ENCODE data around the gene DENND1B.

The DENND1B gene

DNA sequence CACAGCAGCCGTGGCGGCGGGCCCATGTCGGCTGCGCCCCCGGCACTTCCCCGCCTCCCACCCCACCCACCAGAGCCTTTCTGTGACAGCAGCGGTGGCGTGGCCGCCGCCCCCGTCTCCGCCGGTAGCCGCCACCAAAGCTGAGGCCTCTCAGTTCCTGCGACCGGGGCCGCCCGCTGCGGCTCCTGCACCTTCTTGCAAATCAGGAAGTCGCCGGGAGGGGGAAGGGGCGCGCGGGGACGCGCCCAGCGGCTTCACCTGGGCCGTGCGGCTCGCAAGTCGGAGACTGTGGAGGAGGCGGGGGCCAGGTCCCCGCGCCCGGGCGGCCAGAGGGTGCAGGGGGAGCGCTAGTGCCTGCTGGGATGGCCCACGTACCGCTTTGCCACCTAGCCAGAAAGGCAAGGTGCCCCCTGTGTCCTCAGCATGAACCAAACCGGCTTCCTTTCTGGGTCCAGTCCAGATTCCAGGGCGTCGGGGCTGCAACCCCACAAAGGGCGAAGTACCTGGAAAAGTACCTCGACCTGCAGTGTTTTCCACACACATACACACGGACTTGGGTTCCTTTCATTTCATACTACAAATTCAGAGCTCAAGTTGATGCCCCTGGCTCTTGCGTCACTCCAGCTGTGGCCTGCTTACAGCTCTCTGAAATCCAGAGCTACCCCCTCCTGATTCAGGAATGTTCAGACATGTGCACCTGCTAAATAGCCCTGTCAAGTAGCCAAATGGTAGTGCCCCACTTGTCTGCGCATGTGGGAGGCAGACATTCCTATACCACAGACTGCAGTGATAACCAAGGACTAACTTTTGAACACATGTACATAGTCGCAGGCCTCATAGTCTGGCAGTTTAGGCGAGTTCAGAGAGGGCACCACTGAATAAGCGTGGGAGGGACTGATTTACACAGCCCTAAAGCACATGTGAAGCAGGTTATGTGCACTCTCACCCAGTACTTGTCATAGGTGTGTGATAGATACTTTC lies at the start of gene DENND1B:
Gene DENND1B (minus strand): TSS at position 199 of the 981 bp plus-strand sequence. CDS start 325 bp downstream, outside the sequence.
- peak; percentile 39 for DNase-seq

- DNase-seq: no peak
Observed at GRCh38 chr1:197814306-197814705, 39.0 kb upstream of the DENND1B start.

DNA sequence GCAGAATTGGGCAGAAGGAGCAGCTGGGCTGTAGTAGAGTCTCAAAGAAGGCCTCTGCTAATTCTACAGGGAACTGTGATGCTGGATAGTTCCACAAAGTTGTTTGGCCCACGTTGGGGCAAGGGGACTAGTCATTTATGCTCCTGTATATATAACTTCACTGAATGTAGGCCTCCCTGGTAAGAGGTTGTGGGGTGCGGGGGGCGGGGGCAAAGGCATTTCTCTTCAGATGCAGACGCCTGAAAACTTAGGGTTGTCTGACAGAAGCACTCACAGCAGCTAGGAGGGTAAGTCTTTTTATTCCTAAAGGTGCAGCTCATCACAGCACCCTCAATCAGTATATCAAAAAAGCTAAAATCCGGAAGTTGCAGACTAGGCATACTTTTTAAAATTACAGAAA lies 38.5 kb upstream of the DENND1B start:
- DNase-seq: no peak

- no peak for DNase-seq
Observed at GRCh38 chr1:197811769-197812168, 36.5 kb upstream of the DENND1B start.

- no peak for DNase-seq
Observed at GRCh38 chr1:197810812-197811211, 35.5 kb upstream of the DENND1B start.

- DNase-seq: no peak
Observed at GRCh38 chr1:197808880-197809279, 33.6 kb upstream of the DENND1B start.

GRCh38 chr1:197807739-197808453 lies 32.6 kb upstream of the DENND1B start:
- DNase-seq: no peak

GRCh38 chr1:197807216-197807615 lies 31.9 kb upstream of the DENND1B start:
- DNase-seq: no peak

- DNase-seq: no peak
Observed at GRCh38 chr1:197806718-197807117, 31.4 kb upstream of the DENND1B start.

- DNase-seq: no peak
Observed at GRCh38 chr1:197801684-197802083, 26.4 kb upstream of the DENND1B start.

- DNase-seq: no peak
Observed at GRCh38 chr1:197801111-197801482, 25.8 kb upstream of the DENND1B start.

DNA sequence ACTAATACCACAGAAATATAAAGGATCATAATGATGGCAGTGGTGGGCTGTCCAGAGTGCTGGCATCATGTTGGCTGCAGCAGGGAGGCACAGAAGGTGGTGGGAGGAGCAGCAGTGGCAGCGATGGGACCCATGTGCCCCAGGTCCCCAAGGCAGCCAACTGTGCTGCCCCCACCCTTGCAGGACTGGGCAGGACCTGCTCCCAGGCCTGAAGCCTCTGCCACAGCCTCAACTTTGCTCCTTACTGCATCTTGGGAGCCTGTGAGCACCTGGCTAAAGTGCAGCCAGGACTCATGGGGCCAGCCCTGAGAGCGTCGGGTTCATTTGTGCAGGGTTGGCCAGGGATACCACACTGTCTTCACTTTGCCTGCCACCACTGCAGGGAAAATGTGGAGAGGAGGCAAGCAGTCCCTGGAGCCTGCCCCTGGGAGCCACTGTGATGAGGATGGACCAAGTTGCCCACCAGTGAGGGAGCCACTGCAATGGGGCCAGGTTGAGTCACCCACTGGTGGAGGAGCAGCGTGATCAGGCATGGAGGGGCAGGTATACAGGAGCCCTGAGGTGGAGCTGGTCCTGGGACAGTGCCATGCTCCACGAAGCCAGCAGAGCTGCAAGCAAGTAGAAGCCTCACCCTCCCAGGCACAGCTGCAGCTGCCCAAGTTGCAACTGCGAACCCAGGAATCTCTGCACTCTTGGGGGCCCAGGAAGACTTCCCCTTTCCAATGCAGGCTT lies 25.3 kb upstream of the DENND1B start:
- no peak for DNase-seq

GRCh38 chr1:197799271-197799670 lies 24.0 kb upstream of the DENND1B start:
- DNase-seq: no peak

GRCh38 chr1:197798492-197798891 lies 23.2 kb upstream of the DENND1B start:
- no peak for DNase-seq

- DNase-seq: no peak
Observed at GRCh38 chr1:197797010-197797409, 21.7 kb upstream of the DENND1B start.

GRCh38 chr1:197788741-197789739 lies 13.8 kb upstream of the DENND1B start:
- no peak for DNase-seq

DNA sequence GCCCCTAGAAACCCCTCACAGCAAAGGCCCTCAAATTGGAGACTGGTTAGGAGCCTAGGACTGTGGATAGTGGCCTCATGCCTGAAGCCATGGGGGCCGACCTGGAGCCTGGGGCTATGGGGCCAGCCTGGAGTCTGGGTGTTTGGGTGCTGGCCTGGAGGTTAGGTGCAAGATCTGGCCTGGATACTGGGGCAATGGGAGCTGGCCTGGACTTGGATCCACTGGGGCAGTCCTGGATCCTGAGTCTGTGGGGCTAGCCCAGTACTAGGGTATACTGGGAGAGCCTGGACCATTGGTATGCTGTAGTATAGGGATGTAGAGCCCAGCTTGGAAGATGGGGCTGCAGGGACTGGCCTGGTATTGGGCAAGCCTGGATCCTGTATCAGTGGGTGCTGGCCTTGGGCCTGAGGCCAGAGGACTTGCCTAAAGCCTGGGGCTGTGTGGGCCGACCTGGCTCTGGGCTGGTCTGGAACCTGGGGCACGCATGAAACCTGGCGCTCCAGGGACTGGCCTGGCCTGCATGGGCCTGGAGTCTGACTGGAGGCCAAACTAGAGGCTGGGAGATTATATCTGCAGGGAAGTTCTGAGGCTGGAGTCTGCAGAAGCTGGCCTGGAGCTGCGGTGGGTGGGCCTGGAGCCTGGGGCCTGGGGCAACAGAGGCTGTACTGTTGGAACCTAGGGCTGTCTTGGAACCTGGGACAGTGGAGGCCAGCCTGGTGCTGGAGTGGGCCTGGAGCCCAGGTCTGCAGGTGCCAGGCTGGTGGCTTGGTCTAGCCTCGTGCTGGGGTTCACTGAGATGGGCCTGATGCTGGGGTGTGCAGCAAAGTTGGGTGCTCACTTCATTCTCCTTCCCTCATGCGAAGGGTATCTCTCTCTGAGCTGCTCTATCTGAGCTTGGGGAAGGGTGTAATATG lies 12.6 kb upstream of the DENND1B start:
- no peak for DNase-seq

DNA sequence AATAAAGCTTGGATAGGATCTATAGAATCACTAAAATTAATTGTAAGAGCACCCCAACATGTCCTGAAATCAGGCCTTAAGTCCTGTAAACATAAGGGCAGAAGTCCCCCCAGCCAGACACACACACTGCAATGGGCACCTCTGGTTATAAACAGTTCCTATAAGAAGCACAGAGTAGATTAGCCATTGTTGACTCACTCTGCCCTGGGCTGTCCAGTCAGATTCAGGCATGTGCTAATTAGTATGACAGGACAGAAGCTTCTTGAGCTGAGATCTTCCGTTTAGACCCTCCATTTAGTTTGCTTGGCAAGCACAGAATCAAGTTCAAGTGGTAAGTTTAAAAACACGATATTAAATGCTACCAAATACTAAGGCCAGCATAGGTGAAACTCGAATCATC lies 11.8 kb upstream of the DENND1B start:
- no peak for DNase-seq

DNA sequence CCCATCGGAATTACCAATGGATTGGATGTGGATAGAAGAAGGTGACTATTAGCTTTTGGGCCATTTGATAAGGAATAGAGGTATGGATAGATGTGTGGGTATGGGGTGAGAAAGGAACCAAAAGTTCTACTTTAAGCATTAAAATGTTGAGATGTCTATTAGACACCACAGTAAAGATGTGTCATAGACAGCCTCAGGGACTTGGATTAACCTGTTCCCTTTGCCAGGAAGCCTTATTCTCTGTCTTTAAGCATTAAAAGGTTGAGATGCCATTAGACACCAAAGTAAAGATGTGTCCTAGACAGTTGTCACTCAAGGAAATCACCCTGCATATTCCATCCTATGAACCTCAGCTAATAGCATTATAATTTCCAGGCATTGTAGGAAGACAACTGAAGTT lies 11.0 kb upstream of the DENND1B start:
- no peak for DNase-seq

GRCh38 chr1:197783510-197783948 lies 8.2 kb upstream of the DENND1B start:
- no peak for DNase-seq

Data from NCI-H510A treated with DMSO at 0.1 percent for 48 hours (cell line).